T-helper 2 cell (primary cell): ENCODE data around the gene WNT4.

Experiments
- DNase-seq, 5 experiments: peaks; one replicate each; pipeline versions ENCODE4 v3.0.0 to v3.0.0-alpha.2; 2012 to 2022
- total RNA-seq, 2 donors: gene quantifications; one replicate each; lab custom pipeline; 2026; lab: John Stamatoyannopoulos, UW

Gene WNT4
- 0 reads per million in 2 donors for total RNA-seq

- peak in 2 of 5 experiments; percentile 13 to 30 for DNase-seq
Measured at GRCh38 chr1:22143065-22144033, at the start of gene WNT4. Gene WNT4 (minus strand): TSS chr1:22143097. CDS start chr1:22142922, 175 bp downstream.

- no peak for DNase-seq
Measured at GRCh38 chr1:22190731-22191130, 47.8 kb upstream of the WNT4 start.

GRCh38 chr1:22190251-22190650 lies 47.4 kb upstream of the WNT4 start:
- DNase-seq = no peak

- no peak for DNase-seq
Measured at GRCh38 chr1:22189619-22190018, 46.7 kb upstream of the WNT4 start.

- DNase-seq = no peak
Measured at GRCh38 chr1:22188914-22189313, 46.0 kb upstream of the WNT4 start.

- no peak for DNase-seq
Measured at GRCh38 chr1:22188436-22188835, 45.5 kb upstream of the WNT4 start.

- DNase-seq = no peak
Measured at GRCh38 chr1:22186311-22186710, 43.4 kb upstream of the WNT4 start.

GRCh38 chr1:22184892-22185612 lies 42.2 kb upstream of the WNT4 start:
- DNase-seq = no peak

GRCh38 chr1:22184454-22184853 lies 41.6 kb upstream of the WNT4 start:
- no peak for DNase-seq

- DNase-seq = no peak
Measured at GRCh38 chr1:22182715-22183114, 39.8 kb upstream of the WNT4 start.

GRCh38 chr1:22179197-22179803 lies 36.4 kb upstream of the WNT4 start:
- DNase-seq = no peak

GRCh38 chr1:22177354-22178003 lies 34.6 kb upstream of the WNT4 start:
- DNase-seq = no peak

GRCh38 chr1:22176258-22176657 lies 33.4 kb upstream of the WNT4 start:
- DNase-seq = no peak

- DNase-seq = no peak
Measured at GRCh38 chr1:22174446-22175220, 31.7 kb upstream of the WNT4 start.

- DNase-seq = no peak
Measured at GRCh38 chr1:22171951-22172715, 29.2 kb upstream of the WNT4 start.

GRCh38 chr1:22169816-22170215 lies 26.9 kb upstream of the WNT4 start:
- no peak for DNase-seq

GRCh38 chr1:22168412-22168973 lies 25.6 kb upstream of the WNT4 start:
- DNase-seq = no peak

GRCh38 chr1:22166439-22166838 lies 23.5 kb upstream of the WNT4 start:
- no peak for DNase-seq

GRCh38 chr1:22164841-22165808 lies 22.2 kb upstream of the WNT4 start:
- DNase-seq = no peak

GRCh38 chr1:22163564-22163963 lies 20.7 kb upstream of the WNT4 start:
- no peak for DNase-seq
